Effector CD4-positive, alpha-beta T cell (primary cell): ENCODE measurements around the gene INS.
"Not testable (repeated sequence)": the region's sequence is repeated elsewhere in the genome, so short reads cannot be mapped to it uniquely, and the experiment has no call there.

Source experiments
- DNase-seq: peaks from one replicate; pipeline ENCODE4 v3.0.0-alpha.2; 2020

Gene INS

DNA sequence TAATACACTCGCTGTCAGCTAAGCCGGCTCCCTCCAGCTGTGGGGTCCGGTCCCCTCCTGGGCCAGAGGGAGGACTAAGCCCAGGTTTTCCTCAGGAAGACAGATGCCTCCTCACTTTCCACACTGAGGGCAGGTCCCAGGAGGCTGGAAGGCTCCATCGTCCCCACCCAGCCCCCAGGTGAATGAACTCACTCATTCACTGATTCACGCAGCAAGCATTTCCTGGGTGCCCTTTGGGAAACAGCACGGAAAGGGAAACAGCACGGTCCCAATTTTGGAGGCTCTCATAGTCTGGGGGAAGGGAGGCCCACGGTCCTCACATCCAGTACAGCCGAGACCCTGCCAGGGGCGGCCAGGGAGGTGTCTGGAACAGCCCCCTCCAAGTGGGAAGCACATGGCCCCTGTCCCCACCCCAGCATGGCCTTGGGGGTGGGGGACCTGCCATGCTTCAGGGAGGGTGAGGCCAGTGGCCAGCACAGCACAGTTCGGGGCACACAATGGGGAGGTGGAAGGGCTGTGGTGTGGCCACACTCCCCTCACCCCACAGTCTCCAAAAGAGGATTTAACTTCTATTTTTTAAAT lies 19.9 kb upstream of the INS start:
- no peak for DNase-seq

GRCh38 chr11:2180347-2180746 lies 19.3 kb upstream of the INS start:
- DNase-seq, result no peak

DNA sequence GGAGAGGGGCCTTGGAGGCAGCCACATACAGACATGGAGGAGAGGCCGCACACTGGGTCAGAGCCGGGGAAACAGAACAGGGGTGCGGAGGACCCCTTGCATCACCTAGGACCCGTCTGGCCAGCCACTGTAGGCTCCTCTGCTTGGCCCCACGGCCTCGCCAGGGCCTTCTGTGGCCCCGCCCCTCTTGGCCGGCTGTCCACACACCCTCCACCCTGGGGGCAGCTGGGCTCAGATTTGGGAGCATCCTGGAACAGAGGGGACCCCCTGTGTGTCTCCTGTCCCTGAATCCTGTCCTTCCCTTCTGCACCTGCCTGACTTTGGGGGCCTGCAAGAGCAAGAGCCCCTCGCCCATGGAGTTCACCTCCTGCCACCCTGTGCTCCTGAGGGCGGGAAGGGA lies 18.5 kb upstream of the INS start:
- no peak for DNase-seq

GRCh38 chr11:2178906-2179494 lies 18.0 kb upstream of the INS start:
- no peak for DNase-seq

DNA sequence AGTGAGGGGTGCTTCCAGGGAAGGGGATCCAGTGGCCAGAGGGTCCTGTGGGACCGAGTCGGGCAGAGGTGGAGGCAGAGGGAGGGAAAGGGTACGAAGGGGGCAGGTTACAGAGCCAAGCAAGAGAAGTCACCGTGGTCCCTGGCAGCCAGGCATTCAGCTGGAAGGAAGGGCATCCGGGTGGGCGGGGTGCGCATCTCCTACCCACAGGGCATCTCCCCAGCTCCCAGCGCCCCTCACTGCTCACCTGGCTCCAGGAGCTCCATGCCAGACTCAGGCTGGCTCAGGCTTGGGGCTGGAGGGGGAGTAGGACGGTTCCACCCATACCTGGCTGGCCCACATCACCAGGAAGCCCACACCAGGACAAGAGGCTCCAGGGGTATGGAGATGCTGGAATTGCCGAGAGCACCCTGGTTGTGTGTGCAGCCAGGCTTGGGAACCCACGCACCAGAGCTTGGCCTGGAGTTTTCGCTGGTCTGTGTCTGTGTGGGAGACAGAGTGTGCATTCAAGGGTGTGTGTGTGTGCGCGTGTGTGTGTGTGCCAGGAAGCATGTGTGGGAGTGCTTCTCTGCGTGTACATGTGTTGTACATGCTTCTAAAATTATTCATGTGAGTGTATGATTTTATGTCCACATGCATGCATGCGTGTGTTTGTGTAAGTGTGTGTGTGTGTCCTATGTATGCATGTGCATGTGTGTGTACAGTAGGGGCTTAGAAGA lies 17.2 kb upstream of the INS start:
- DNase-seq, result not testable (repeated sequence)

GRCh38 chr11:2177076-2177475 lies 16.1 kb upstream of the INS start:
- no peak for DNase-seq

DNA sequence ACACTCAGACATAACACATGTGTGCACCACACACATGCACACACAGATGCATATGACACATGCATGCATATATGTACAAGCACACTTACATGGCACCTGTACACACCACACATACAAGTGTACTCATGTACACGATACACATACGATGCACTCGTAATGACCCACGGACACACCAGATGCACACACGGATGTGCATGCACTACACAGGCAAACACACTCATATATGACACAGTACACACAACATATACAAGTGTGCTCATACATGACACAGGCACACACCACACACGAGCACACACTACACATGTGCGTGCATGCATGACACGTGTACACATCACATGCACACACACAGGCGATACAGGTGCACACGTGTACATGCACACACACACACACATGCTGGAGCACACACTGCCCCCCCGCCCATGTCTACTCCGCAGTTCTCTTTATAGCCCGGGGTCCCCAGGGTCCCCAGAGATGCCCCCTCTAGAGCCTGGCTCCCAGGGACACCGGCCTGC lies 15.4 kb upstream of the INS start:
- DNase-seq, result no peak

GRCh38 chr11:2175659-2176058 lies 14.7 kb upstream of the INS start:
- no peak for DNase-seq

DNA sequence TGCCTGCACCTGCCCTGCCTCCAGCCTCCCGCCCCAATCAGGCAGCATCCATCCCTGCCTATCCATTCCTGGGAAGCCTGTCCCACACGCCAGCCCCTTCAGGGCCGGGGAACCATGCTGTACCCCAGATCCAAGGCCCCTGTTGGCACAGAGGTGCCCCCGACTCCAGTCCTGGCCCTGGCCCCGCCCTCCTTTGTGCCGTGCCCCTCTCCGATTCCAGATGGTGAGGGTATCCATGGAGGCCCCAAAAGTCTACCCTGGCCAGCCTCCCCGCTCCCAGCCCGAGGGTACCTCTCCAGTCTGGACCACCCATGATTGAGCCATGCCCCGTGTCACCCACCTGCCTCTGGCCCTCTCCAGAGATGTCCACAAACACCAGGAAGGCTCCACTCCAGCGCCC lies 13.4 kb upstream of the INS start:
- no peak for DNase-seq

- DNase-seq, result no peak
Observed at GRCh38 chr11:2173761-2174160, 12.8 kb upstream of the INS start.

GRCh38 chr11:2173150-2173693 lies 12.2 kb upstream of the INS start:
- DNase-seq, result no peak

DNA sequence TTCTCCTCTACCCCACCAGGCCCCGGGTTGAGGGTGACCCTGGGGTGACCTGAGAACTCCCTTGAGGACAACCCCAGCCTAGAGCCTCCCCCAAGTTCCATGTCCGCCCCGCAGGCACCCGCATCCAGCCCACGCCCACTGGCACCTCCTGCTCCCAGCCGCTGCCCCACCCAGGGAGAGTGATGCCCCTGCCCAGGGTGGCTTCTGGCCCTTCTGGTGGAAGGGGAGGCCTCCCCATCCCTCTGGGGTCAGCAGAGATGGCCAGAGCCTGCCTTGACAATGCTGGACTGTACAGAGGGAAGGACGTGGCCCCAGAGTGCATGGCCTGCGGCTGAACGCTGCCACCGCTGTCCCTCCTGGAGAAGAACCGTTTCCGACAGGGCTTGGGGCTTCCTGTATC lies 11.7 kb upstream of the INS start:
- no peak for DNase-seq

DNA sequence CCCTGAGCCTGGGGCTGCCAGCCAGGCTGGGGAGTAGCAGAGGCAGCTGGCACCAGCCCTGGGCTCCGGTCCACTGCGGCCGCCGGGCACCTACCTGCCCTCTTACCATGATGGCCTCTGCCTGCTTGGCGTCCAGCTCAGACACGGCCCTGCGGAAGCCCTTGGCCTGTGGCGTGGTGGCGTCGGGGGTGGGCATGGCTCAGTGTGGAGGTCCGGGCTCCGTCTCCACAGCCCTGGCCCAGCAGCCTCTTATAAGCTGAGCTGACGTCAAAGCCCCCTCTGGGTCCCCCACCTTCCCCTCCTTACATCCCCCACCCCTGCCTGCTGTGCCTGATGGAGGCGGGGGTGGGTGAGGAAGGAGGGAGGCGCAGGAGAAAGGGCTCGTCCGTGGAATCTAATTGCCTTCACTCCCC lies 10.6 kb upstream of the INS start, which contains the start of gene TH:
TH (minus strand) TSS at position 225 of the 413 bp plus-strand sequence; CDS start at position 196, 29 bp downstream.
- DNase-seq, result no peak

DNA sequence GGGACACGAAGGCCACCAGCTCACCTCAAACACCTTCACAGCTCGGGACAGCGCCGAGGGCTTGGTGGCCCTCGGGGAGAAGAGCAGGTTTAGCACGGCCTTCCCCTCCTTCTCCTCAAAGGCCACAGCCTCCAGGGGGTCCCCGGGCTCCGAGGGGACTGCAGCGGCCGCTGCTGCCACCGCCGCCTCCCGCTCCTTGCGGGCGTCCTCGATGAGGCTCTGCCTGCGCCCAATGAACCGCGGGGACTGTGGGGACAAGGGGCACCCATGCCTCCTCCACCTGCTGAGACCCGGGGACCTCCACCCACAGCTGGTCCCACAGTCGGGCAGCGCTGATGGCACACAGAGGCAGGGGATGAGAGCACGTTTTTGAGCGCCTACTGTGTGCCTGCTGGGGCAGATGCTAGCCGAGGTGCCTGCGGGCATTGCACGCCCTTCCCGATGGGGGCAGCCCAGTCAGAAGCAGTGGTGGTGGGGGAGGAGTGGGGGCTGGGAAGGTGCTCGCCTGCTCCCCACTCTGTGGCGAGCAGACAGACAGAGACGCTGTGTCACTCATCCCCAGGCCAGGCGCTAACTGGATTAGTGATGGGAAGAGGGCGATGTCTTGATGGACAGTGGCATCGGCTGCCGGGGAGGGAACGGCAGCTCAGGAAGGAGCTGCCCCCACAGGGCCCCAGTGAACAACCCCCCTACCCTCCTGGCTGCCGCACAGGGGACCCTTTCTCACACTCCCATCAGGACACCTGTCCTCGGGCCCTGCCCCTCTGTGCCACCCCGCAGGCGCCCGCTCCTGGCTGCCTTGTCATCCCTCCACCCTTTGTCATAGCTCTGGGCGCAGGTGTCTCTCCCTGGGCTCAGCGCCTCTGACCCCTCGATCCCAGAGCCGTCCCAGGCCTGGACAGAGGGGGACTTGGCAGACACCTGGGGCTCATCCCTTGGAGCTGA lies 8.9 kb upstream of the INS start:
- DNase-seq, result no peak

DNA sequence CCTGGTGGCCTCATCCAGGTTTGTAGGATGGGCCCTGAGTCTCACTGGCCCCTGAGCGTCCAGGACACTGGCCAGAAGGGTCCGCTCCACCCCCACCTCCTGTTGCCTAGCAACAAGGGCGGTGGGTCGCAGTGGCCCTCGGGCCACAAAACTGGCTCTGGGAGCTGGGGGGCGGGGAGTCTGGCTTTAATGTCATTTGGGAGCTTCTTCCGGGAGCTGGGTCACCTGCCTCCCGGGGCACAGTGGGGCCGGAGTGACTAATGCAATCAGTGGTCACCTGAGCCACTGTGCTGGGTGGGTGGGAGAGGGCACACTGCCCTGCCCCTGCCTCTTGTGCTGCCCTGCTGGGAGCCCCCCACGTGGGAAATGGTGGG lies 8.0 kb upstream of the INS start:
- DNase-seq, result no peak

- DNase-seq, result no peak
Observed at GRCh38 chr11:2168286-2169004, 7.4 kb upstream of the INS start.

DNA sequence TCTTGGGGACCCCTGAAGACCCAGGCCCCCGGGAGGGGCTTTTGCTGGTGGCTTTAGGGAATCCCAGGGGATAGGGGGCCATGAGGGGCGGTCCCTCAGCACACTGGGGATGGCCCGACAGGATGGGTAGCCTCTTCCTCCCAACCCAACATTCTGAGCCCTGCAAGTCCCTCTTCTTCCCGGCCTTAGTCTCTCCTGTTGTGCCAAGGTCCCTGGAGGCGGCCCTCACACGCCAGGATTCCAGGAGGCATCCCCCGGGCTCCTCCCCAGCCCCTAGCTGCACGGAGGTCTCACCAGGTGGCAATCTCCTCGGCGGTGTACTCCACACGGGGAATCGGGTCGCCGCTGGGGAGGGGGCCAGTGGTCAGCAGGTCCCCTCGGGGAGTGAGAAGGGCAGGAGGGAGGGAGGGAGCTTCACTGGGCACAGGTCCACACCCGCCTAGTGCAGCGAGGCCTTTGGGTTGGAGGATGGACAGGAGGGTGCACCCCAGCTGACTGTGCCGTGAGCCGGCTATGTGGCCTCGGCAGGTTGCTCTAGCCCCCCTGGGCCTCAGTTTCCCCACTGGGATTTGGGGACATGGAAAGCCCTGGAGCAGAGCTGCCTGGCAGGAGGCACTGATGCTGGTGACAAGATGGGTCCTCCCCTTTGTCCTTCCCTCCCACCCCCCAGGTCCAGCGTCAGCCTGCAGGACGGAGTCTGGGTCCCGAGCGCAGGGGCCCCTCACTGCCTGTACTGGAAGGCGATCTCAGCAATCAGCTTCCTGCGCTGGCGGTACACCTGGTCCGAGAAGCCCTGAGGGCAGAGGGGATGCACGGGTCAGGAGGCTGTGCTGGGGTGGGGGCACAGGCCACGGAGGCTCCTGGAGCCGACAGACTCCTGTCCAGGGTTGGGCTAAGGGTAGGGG lies 6.4 kb upstream of the INS start:
- DNase-seq, result no peak

DNA sequence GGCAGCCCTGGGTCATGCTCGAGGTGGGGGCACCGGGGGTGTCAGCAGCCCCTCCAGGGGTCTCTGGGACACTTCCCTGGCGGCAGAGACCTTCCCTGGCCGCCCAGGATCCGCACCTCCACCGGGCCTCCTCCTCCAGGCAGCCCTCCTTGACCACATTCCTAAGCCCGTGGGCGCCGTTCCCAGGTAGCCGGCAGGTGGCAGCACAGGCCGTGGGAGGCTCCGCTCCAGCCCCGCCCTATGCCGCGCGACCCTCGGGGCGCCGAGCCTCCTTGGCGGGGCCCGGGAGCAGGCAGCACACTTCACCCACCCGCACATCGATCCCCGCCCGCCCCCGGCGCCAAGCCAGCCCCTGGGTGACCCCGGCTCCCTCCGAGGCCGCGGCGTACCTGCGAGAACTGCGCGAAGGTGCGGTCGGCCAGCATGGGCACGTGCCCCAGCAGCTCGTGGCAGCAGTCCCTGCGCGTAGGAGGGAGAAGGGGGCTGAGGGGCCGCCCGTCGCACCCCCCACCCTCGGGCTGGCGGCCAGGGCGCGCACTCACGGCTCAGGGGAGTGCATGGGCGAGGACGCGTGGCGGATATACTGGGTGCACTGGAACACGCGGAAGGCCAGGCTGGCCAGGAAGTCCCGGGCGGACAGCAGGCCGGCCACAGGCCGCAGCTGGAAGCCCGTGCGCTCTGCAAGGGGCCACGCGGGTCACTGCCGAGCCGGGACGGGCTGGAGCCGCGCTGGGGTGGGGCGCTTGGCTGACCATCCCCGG lies 5.3 kb upstream of the INS start:
- DNase-seq, result peak; percentile 28

GRCh38 chr11:2165571-2165970 lies 4.6 kb upstream of the INS start:
- no peak for DNase-seq
